Breast epithelium (tissue), 3 donors: Measurements from ENCODE around the gene UGT2B28.

Experiments used
- POLR2A ChIP-seq: fragments of 450-650 bp; IDR thresholded peaks from one replicate; pipeline ENCODE4 v1.6.1; 2016; ENCODE audit warnings: antibody characterized with exemption, mild to moderate bottlenecking, moderate library complexity
- POLR2AphosphoS5 ChIP-seq, 3 donors: sonication (generic); formaldehyde crosslinking; IDR thresholded peaks; one replicate each; pipeline ENCODE4 v1.6.1; 2017; ENCODE audit warnings: antibody characterized with exemption in 3 of 3
- TF ChIP-seq, protein P1 (sequence below), 3 donors: fragments of 450-650 bp; IDR thresholded peaks; one replicate each; pipeline ENCODE4 v1.5.1; 2016 to 2017; ENCODE audit warnings: antibody characterized with exemption in 3 of 3, mild to moderate bottlenecking in 3 of 3, moderate library complexity in 3 of 3

DNA sequence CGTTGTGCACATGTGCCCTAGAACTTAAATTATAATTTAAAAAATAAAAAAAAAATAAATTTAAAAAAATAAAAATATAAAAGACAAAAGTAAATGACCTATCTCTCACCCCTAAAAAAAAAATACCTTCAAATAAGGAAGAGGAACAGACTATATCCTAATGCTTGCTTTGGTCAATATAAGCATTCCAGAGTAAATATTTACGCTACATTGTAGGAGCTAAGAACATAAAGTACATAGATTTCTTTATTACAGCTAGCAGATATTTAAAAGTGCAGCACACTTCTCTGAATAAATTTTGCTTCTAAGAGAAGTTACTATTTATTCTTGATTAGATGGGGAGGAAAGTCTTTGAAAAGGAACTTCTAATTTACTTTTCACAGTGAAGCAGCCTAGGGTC, 41.2 kb upstream of the UGT2B28 start:
- TF ChIP-seq, protein P1, sequence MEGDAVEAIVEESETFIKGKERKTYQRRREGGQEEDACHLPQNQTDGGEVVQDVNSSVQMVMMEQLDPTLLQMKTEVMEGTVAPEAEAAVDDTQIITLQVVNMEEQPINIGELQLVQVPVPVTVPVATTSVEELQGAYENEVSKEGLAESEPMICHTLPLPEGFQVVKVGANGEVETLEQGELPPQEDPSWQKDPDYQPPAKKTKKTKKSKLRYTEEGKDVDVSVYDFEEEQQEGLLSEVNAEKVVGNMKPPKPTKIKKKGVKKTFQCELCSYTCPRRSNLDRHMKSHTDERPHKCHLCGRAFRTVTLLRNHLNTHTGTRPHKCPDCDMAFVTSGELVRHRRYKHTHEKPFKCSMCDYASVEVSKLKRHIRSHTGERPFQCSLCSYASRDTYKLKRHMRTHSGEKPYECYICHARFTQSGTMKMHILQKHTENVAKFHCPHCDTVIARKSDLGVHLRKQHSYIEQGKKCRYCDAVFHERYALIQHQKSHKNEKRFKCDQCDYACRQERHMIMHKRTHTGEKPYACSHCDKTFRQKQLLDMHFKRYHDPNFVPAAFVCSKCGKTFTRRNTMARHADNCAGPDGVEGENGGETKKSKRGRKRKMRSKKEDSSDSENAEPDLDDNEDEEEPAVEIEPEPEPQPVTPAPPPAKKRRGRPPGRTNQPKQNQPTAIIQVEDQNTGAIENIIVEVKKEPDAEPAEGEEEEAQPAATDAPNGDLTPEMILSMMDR (IDR thresholded peaks at IDR 0.05), result no peak
- TF ChIP-seq POLR2A (no peak), POLR2AphosphoS5 (IDR thresholded peaks at IDR 0.05) (no peak)
